GM19240 (cell line): ENCODE data around the gene FASN.

Experiments used
- DNase-seq: peaks from one replicate; pipeline ENCODE4 v3.0.0; 2011; ENCODE audit warnings: low spot score; ENCODE audit not compliant: insufficient read length

Gene FASN

GRCh38 chr17:82088838-82089722, 9.0 kb downstream of the FASN start:
- no peak for DNase-seq

- DNase-seq = no peak
Observed at GRCh38 chr17:82087961-82088837, 9.8 kb downstream of the FASN start.

DNA sequence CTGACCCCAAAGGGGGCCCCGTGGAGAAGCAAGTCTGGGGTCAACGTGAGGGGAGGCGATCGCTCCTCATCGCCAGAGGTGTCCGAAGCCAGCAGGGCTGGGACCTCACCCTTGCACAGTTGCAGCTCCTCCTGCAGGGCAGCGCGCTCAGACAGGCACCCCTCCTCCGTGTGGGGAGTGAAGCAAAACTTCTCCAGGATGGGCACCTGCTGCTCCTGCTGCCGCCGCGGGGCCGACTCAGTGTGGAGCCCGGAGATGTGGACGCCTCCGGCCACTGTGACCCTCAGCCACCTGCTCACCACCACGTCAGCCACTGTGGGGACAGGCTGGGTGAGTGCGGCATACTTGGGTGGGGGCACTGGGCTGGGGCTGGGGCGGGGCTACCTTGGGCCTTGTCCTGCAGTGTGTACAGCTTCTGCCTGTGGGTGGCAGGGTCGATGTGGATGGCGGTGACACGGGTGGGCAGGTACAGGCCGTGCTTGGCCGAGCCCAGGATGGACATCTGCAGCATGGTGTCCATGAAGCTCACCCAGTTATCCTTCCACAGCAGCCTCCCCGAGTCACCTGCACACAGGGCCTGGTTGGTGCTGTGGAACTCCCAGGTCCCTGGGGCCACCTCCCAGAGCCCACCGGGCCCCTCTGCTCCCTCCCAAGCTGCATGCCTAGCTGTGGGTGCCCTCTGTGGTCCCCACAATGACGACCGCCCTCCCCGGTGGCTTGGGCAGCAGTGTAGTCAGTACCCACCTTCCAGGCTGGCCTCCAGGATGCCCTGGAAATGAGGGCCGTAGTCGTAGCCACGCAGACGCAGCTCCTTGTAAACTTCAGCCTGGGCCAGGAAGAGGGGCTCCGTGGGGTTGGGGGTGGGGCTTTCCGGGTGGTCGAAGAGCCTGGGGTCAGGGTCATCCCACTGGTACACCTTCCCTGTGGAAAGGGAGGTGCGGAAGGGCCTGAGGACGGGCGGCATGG, 10.8 kb downstream of the FASN start:
- no peak for DNase-seq

GRCh38 chr17:82085931-82086764, 11.9 kb downstream of the FASN start:
- DNase-seq = no peak

- no peak for DNase-seq
Observed at GRCh38 chr17:82085031-82085861, 12.8 kb downstream of the FASN start.

GRCh38 chr17:82084373-82085030, 13.5 kb downstream of the FASN start:
- DNase-seq = no peak

DNA sequence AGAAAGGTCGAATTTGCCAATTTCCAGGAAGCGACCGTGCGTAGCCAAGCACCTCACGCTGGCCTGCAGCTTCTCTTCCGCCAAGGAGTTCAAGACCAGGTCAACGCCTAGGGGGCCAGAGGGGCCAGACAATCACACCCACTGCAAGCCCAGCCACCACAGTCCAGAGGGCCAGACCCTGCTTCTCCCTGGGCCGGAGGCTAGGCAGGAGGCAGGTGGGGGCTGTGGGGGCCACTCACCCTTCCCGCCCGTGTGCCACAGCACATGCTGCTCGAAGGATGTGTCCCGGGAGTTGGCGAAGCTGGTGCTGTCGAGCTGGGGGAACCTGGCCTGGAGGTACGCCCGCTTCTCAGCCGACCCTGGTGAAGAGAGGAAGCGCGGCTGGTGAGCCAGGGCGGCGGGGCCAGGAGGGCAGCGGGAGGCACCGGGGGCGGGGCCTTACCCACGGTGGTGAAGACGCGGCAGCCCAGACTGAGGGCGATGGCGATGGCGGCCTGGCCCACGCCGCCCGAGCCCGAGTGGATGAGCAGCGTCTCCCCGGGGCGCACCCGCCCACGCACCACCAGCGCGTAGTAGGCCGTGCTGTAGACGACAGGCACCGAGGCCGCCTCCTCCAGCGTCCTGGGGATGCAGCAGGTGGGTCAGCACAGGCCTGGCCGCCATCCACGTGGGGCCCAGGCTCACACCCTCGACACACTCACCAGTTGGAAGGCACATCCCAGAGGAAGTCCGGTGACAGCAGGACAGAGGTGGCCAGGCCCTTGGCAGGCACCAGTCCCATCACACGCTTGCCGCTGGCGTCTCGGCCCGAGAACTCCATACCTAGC, 14.3 kb downstream of the FASN start:
- no peak for DNase-seq

GRCh38 chr17:82083009-82083408, 15.0 kb downstream of the FASN start:
- DNase-seq = no peak

- DNase-seq = no peak
Observed at GRCh38 chr17:82082456-82082855, 15.6 kb downstream of the FASN start.

GRCh38 chr17:82081966-82082365, 16.1 kb downstream of the FASN start:
- DNase-seq = no peak

DNA sequence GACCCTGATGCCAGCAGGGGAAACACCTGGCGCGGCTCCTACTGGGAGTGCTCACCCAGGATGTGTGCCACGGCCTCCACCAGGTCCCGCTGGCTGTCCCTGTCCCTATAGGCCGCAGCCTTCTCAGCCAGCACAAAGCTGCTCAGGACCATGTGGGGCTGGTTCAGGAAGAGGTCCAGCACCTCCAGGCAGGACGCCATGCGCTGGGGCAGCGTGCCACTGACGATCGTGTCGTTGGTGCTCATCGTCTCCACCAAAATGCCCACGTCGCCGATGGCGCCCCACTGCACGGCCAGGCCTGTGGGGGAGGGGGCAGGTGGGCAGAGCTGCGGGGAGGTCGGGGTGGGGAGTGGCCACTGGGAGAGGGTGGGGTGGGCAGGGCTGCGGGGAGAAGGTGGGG, 16.5 kb downstream of the FASN start:
- no peak for DNase-seq

GRCh38 chr17:82080789-82081464, 17.1 kb downstream of the FASN start:
- no peak for DNase-seq

GRCh38 chr17:82080048-82080788, 17.8 kb downstream of the FASN start:
- DNase-seq = no peak

GRCh38 chr17:82079001-82079677, 18.9 kb downstream of the FASN start:
- DNase-seq = no peak

DNA sequence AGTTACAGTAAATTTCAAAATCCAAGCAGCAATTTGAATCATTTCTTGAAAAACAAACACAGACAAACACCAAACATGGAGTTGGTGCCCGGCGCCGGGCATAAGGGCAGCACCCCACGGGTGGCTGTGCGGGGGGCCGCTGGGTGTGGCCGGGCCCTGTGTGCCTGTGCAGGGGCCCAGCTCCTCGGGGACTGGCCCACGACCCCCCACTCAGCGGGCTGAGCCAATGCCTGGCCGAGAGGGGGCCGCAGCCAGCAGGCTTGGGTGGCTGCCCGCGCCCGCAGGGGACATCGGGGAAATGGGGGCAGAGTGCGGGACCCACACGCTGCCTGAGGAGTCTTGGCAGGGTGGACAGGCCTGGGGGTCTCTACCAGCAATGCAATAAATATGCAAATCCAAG, 19.6 kb downstream of the FASN start:
- no peak for DNase-seq
